ENCODE results near the gene CAMKK2.

DNA sequence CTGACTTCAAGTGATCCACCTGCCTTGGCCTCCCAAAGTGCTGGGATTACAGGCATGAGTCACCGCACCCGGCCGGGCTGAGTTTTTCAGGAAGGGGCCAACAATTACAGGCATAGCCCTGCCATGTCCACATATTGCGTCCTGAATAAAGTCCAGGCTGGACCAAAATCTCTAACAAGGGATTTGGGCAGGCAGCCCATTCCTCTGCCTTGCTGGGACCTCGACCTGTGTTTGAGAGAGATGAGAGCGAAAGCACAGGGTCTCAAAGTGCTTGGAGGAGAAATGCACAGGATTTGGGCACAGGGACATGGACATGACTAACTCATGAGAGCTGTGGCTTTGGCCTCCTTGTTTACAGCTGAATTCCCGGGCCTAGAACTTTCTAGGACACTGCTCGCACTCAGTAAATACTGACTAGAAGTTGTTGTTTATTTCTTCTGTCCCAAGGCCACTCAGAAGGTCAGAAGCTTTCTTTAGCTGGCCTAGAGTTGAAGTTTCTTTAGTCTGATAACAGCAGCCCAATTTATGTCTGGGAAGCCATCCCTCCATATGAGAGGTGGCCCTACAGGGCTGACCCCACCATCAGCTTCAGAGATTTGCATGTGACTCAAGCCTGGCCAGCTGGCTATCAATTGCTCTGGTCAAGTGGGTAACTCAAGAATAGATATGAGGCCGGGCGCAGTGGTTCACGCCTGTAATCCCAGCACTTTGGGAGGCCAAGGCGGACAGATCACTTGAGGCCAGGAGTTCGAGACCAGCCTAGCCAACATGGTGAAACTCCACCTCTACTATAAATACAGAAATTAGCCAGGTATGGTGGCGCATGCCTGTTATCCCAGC is 11.7 kb downstream of the CAMKK2 start:
- no peak for TF ChIP-seq YY1 (tag by site-specific recombination; IDR thresholded peaks at IDR 0.05)
- no peak for TF ChIP-seq ZNF274 (IDR thresholded peaks at IDR 0.05; ENCODE audit: low read length)
- TF ChIP-seq ZNF274 (tag by site-specific recombination; IDR thresholded peaks at IDR 0.05; ENCODE audit: borderline replicate concordance), result no peak
- TF ChIP-seq, protein P1, sequence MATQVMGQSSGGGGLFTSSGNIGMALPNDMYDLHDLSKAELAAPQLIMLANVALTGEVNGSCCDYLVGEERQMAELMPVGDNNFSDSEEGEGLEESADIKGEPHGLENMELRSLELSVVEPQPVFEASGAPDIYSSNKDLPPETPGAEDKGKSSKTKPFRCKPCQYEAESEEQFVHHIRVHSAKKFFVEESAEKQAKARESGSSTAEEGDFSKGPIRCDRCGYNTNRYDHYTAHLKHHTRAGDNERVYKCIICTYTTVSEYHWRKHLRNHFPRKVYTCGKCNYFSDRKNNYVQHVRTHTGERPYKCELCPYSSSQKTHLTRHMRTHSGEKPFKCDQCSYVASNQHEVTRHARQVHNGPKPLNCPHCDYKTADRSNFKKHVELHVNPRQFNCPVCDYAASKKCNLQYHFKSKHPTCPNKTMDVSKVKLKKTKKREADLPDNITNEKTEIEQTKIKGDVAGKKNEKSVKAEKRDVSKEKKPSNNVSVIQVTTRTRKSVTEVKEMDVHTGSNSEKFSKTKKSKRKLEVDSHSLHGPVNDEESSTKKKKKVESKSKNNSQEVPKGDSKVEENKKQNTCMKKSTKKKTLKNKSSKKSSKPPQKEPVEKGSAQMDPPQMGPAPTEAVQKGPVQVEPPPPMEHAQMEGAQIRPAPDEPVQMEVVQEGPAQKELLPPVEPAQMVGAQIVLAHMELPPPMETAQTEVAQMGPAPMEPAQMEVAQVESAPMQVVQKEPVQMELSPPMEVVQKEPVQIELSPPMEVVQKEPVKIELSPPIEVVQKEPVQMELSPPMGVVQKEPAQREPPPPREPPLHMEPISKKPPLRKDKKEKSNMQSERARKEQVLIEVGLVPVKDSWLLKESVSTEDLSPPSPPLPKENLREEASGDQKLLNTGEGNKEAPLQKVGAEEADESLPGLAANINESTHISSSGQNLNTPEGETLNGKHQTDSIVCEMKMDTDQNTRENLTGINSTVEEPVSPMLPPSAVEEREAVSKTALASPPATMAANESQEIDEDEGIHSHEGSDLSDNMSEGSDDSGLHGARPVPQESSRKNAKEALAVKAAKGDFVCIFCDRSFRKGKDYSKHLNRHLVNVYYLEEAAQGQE (tag by site-specific recombination; IDR thresholded peaks at IDR 0.05), result no peak
- no peak for TF ChIP-seq GLI4 (tag by site-specific recombination; IDR thresholded peaks at IDR 0.05)
- no peak for TF ChIP-seq CTCF (tag by site-specific recombination; IDR thresholded peaks at IDR 0.05)
- no peak for TF ChIP-seq ZNF133 (tag by site-specific recombination; IDR thresholded peaks at IDR 0.05)
- no peak for TF ChIP-seq ZBTB26 (tag by site-specific recombination; optimal IDR thresholded peaks at IDR 0.05)
- TF ChIP-seq, protein P2, sequence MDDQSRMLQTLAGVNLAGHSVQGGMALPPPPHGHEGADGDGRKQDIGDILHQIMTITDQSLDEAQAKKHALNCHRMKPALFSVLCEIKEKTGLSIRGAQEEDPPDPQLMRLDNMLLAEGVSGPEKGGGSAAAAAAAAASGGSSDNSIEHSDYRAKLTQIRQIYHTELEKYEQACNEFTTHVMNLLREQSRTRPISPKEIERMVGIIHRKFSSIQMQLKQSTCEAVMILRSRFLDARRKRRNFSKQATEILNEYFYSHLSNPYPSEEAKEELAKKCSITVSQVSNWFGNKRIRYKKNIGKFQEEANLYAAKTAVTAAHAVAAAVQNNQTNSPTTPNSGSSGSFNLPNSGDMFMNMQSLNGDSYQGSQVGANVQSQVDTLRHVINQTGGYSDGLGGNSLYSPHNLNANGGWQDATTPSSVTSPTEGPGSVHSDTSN (CRISPR knock-in tag; IDR thresholded peaks at IDR 0.05), result no peak
- no peak for TF ChIP-seq KLF17 (tag by site-specific recombination; IDR thresholded peaks at IDR 0.05)
- TF ChIP-seq KLF8 (tag by site-specific recombination; IDR thresholded peaks at IDR 0.05), result no peak
- no peak for TF ChIP-seq ZFP3 (tag by site-specific recombination; IDR thresholded peaks at IDR 0.05; ENCODE audit: low read depth)
- no peak for TF ChIP-seq ZNF521 (tag by site-specific recombination; IDR thresholded peaks at IDR 0.05)
- no peak for TF ChIP-seq ZNF324 (tag by site-specific recombination; IDR thresholded peaks at IDR 0.05)
- TF ChIP-seq ZNF660 (tag by site-specific recombination; IDR thresholded peaks at IDR 0.05), result no peak
